ENCODE results near the gene GALE.
"Not testable (repeated sequence)": the region's sequence is repeated elsewhere in the genome, so short reads cannot be mapped to it uniquely, and the experiment has no call there.

GALE gene

GRCh38 chr1:23807453-23807852 is 6.9 kb upstream of the GALE start:
- no peak for FAIRE-seq

- no peak for FAIRE-seq
Measured at GRCh38 chr1:23806280-23806679, 5.7 kb upstream of the GALE start.

GRCh38 chr1:23805025-23805424 is 4.5 kb upstream of the GALE start:
- FAIRE-seq = no peak

GRCh38 chr1:23804183-23804835 is 3.8 kb upstream of the GALE start:
- FAIRE-seq = no peak

- no peak for FAIRE-seq
Measured at GRCh38 chr1:23803674-23804073, 3.1 kb upstream of the GALE start.

- not testable (repeated sequence) for FAIRE-seq
Measured at GRCh38 chr1:23802809-23803342, 2.3 kb upstream of the GALE start.

GRCh38 chr1:23801876-23802275 is 1.3 kb upstream of the GALE start:
- no peak for FAIRE-seq

- no peak for FAIRE-seq
Measured at GRCh38 chr1:23801338-23801748, 789 bp upstream of the GALE start.

- FAIRE-seq = no peak
Measured at GRCh38 chr1:23799570-23800399, 769 bp downstream of the GALE start.

GRCh38 chr1:23799255-23799569 is 1.3 kb downstream of the GALE start:
- FAIRE-seq = no peak

- FAIRE-seq = no peak
Measured at GRCh38 chr1:23798662-23799142, 1.9 kb downstream of the GALE start.

- no peak for FAIRE-seq
Measured at GRCh38 chr1:23797478-23798448, 2.8 kb downstream of the GALE start.

GRCh38 chr1:23796466-23797271 is 3.9 kb downstream of the GALE start:
- no peak for FAIRE-seq

- FAIRE-seq = no peak
Measured at GRCh38 chr1:23795676-23796465, 4.7 kb downstream of the GALE start.

GRCh38 chr1:23794732-23795182 is 5.8 kb downstream of the GALE start:
- FAIRE-seq = not testable (repeated sequence)

- FAIRE-seq = no peak
Measured at GRCh38 chr1:23793861-23794731, 6.5 kb downstream of the GALE start.

GRCh38 chr1:23793018-23793781 is 7.4 kb downstream of the GALE start:
- FAIRE-seq = no peak

- no peak for FAIRE-seq
Measured at GRCh38 chr1:23792151-23792945, 8.2 kb downstream of the GALE start.

Data from endometrium (tissue), 2 donors.